T1000 (cell line): ENCODE results near the gene ERCC5.

Experiments
- DNase-seq: peaks from one replicate; lab custom pipeline; 2025; ENCODE audit warnings: mixed read lengths; lab: John Stamatoyannopoulos, UW

The ERCC5 gene

GRCh38 chr13:102845630-102846260 lies at the start of gene ERCC5:
Gene ERCC5, plus strand, starts transcription at chr13:102846032. Its CDS starts 235 bp downstream, at chr13:102846267.
- peak; percentile 74 for DNase-seq

GRCh38 chr13:102798581-102799425 lies 47.0 kb upstream of the ERCC5 start, which contains the start of the genes BIVM and POGLUT2:
Gene BIVM, plus strand, starts transcription at chr13:102799119. Its CDS starts 8,149 bp downstream, at chr13:102807268.
Gene POGLUT2, minus strand, starts transcription at chr13:102798976. Its CDS starts 306 bp downstream, at chr13:102798670.
- peak; percentile 71 for DNase-seq

- DNase-seq, result no peak
Observed at GRCh38 chr13:102799426-102800144, 46.2 kb upstream of the ERCC5 start.

- peak; percentile 57 for DNase-seq
Observed at GRCh38 chr13:102800145-102801041, 45.4 kb upstream of the ERCC5 start.

- no peak for DNase-seq
Observed at GRCh38 chr13:102805680-102806079, 40.2 kb upstream of the ERCC5 start.

DNA sequence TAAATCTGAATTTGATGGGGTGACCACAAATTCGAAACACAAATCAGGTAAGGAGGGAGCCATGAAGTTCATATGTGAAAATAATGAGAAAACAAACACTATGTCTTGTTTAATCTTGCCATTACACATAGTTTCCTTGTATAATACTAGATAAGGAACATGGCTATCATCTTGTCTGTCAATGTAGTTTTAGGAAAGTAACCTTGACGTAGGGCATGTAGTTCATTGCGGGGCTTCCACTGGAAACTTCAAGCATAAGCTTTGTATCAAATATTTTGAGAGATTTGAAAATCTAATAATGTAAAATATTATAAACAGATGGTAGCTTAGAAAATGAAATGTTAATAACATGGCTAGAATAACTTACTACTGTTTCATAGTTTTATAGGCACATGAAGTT lies 38.1 kb upstream of the ERCC5 start:
- DNase-seq, result no peak

- DNase-seq, result no peak
Observed at GRCh38 chr13:102812611-102813287, 33.1 kb upstream of the ERCC5 start.

GRCh38 chr13:102814025-102814607 lies 31.7 kb upstream of the ERCC5 start:
- DNase-seq, result no peak

GRCh38 chr13:102814793-102815192 lies 31.0 kb upstream of the ERCC5 start:
- DNase-seq, result no peak

GRCh38 chr13:102815788-102816187 lies 30.0 kb upstream of the ERCC5 start:
- DNase-seq, result no peak

DNA sequence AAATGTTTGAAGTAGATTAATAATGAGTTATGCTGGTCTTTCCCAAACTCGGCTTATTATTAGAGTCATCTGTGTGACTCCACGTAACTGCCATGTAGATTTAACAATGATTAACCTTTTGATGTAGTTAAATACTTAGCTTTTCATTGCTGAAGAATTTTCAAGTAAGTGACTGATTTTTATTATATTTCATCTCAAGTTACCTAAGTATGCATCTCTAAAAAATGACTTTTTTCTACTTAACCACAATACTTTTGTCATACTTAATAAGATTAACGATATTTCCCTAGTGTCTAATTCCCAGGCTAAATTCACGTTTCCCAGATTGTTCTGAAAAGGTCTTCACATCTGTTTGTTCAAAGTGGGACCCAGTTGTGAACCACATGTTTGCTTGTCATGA lies 29.1 kb upstream of the ERCC5 start:
- no peak for DNase-seq

- DNase-seq, result no peak
Observed at GRCh38 chr13:102817241-102817640, 28.6 kb upstream of the ERCC5 start.

DNA sequence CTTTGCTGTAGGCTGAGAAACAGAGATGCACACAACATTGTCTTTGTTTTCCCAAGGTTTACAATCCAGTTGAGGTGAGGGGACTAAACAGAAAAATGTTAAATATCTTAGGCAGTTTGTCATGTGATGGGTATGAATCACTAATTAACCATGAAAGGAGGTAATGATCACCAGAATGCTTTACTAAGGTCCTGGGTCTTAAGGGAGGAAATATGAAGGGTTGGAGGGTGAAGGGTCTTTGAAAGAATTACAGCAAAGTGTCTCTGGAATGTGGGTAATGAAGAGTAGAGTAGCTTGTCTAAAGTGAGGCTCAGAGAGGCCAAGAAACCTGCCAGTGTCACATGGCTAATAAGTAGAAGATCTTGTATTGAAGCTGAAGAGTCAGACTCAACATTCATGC lies 27.9 kb upstream of the ERCC5 start:
- no peak for DNase-seq

- no peak for DNase-seq
Observed at GRCh38 chr13:102825400-102825799, 20.4 kb upstream of the ERCC5 start.

GRCh38 chr13:102825921-102826706 lies 19.7 kb upstream of the ERCC5 start:
- DNase-seq, result no peak

DNA sequence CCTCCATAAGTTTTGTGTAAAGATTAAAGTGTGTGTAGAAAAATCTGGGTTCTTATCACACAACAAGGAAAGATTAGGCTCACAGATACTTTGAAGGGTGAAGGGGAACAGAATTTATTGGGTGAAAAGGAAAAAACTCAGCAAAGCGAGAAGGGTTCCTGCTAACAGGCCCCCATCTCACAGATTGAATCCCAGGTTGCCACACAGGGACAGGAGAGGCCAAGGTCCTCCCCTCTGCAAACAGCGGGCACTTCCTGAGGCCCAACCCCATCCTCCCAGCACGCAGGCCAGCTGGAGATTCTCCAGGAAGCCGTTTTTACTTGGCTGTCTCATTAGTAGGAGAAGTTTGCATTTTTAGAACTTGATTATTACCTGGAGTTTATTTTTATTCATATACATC lies 15.2 kb upstream of the ERCC5 start:
- no peak for DNase-seq

DNA sequence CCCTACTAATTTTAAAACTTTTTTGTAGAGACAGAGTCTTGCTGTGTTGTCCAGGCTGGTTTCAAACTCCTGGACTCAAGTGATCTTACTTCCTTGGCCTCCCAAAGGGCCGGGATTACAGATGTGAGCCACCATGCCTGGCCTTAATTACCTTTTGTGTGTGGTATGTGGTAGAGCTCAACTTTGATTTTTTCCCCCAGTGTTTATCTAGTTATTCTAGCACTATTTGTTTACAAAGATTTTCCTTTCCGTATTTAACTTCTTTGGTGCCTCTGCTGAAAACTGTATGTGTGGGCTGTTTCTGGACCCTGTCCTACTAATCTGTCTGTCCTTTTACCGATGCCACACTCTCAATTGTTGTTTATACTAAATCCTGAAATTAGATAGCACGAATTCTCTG lies 9.4 kb upstream of the ERCC5 start:
- DNase-seq, result no peak

- no peak for DNase-seq
Observed at GRCh38 chr13:102838273-102838672, 7.6 kb upstream of the ERCC5 start.

DNA sequence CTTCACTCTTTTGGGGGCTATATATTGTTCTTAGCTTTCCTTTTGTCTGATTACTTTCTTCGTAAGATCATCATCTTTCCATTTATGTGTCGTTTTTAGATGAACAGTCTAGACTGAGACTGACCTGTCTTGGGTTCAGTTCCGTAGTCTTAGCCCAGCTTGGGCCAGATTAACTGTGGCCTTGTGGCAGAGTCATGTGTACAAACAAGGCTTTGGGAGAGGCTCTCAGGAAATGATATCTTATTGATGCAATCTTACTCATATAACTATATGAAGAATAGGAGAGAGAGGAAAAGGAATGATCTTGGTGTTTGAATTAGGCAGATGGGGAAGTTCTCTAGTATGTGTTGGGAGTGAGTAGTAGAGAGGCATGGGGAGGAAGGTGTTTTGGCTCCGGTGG lies 6.8 kb upstream of the ERCC5 start:
- no peak for DNase-seq

- DNase-seq, result no peak
Observed at GRCh38 chr13:102839462-102839861, 6.4 kb upstream of the ERCC5 start.
